Panc1 (cell line): ENCODE data around the gene SERPINA3. TPM values are rescaled to one million over a fixed set of nuclear protein-coding genes. Genes with fewer than 3 reads are reported as not detected.

Experiments
- ATAC-seq: fragments of 200-7000 bp; cut with Tn5 transposase; 2 replicates; pipeline ENCODE4 v1.9.1; 2020; ENCODE audit warnings: mild to moderate bottlenecking, moderate library complexity
- BruUV-seq: library from RNA; stranded (reverse); fragments of 400-500 nt; replicated peaks from 2 replicates; lab custom pipeline; 2021; lab: Mats Ljungman, UMichigan
- CTCF ChIA-PET: fragments of 300-600 bp; sonication (Branson Sonifier 250); formaldehyde crosslinking; loops from one replicate; lab custom pipeline; 2022; ENCODE audit warnings: antibody characterized with exemption; lab: Charles Lee
- POLR2A ChIA-PET: fragments of 300-600 bp; sonication (Branson Sonifier 250); formaldehyde crosslinking; loops from one replicate; lab custom pipeline; 2022; ENCODE audit warnings: antibody characterized with exemption; lab: Charles Lee
- DNase-seq: peaks from one replicate; pipeline ENCODE4 v3.0.0-alpha.2; 2010; ENCODE audit warnings: low read depth, low spot score
- H3K27ac ChIP-seq: 2 replicates; pipeline ENCODE4 v1.5.1; 2011; ENCODE audit warnings: mild to moderate bottlenecking, low read length, inconsistent platforms
- H3K27me3 ChIP-seq: fragments of 200-500 bp; sonication (Bioruptor generic); 2 replicates; pipeline ENCODE4 v1.6.0; 2014; ENCODE audit warnings: low read length, inconsistent platforms; ENCODE audit not compliant: control insufficient read depth, insufficient read depth
- H3K36me3 ChIP-seq: fragments of 200-500 bp; sonication (Bioruptor generic); 2 replicates; pipeline ENCODE4 v1.5.1; 2014; ENCODE audit warnings: inconsistent platforms, mild to moderate bottlenecking, low read length, moderate library complexity; ENCODE audit not compliant: control insufficient read depth, insufficient read depth
- H3K4me1 ChIP-seq: 2 replicates; pipeline ENCODE4 v1.5.1; 2011; ENCODE audit warnings: inconsistent platforms, mild to moderate bottlenecking, low read length, moderate library complexity; ENCODE audit not compliant: control insufficient read depth, insufficient read depth
- H3K4me3 ChIP-seq, 2 experiments: 2 replicates each; pipeline ENCODE4 v1.5.1; 2011 to 2012; ENCODE audit warnings: low read depth in 2 of 2, low read length in 2 of 2, mild to moderate bottlenecking in 2 of 2, inconsistent platforms in 1 of 2, moderate library complexity in 1 of 2
- H3K9me3 ChIP-seq: fragments of 200-500 bp; sonication (Bioruptor generic); 2 replicates; pipeline ENCODE4 v1.5.1; 2014; ENCODE audit warnings: low read depth, mild to moderate bottlenecking, inconsistent platforms, low read length, moderate library complexity; ENCODE audit not compliant: control insufficient read depth, insufficient read depth
- CTCF ChIP-seq: fragments of 450-650 bp; IDR thresholded peaks from 2 replicates; pipeline ENCODE4 v1.5.1; 2017; ENCODE audit warnings: mild to moderate bottlenecking
- POLR2AphosphoS5 ChIP-seq: IDR thresholded peaks from 2 replicates; pipeline ENCODE4 v1.6.1; 2012; ENCODE audit warnings: mild to moderate bottlenecking, low read depth, low read length, moderate library complexity
- REST ChIP-seq, 2 experiments: IDR thresholded peaks; 2 replicates each; pipeline ENCODE4 v1.6.1; 2011 to 2012; ENCODE audit warnings: low read depth in 2 of 2, control low read depth in 1 of 2, low read length in 1 of 2, mild to moderate bottlenecking in 1 of 2, moderate library complexity in 1 of 2; ENCODE audit not compliant: insufficient read depth in 1 of 2
- SIN3A ChIP-seq: IDR thresholded peaks from 2 replicates; pipeline ENCODE4 v1.6.1; 2012; ENCODE audit warnings: low read depth, mild to moderate bottlenecking, low read length, moderate library complexity, borderline replicate concordance; ENCODE audit not compliant: insufficient read depth
- TCF7L2 ChIP-seq: IDR thresholded peaks from 2 replicates; pipeline ENCODE4 v1.6.1; 2011; ENCODE audit warnings: mild to moderate bottlenecking, low read depth, low read length, inconsistent platforms
- in situ Hi-C: cut with HindIII; loops from 2 replicates; pipeline ENCODE4 v1.10.0; 2016; ENCODE audit warnings: low sequenced_read_pairs, low pct_unique_long_range_greater_than_20kb
- intact Hi-C: fragments of 100-400 bp; cut with micrococcal nuclease; formaldehyde crosslinking; loops from one replicate; pipeline ENCODE4 v1.10.0; 2022; ENCODE audit not compliant: unreplicated experiment
- total RNA-seq: library from RNA; stranded (reverse); gene quantifications from one replicate; pipeline ENCODE4 v1.2.1, GENCODE V29; 2021; ENCODE audit not compliant: unreplicated experiment

Gene SERPINA3
- total RNA-seq, 1 experiment from 2014 or later, result 5.7 TPM

- in situ Hi-C loops (no loop called here), intact Hi-C loops (no loop called here)
- ATAC-seq (no peak), DNase-seq (no peak)
- CTCF ChIA-PET, result no interaction called here
- no TSS peak for BruUV-seq
- POLR2A ChIA-PET, result no interaction called here
- no peaks in the 10 kb centered on the region for H3K4me1 ChIP-seq
- H3K36me3 ChIP-seq, result no peaks in the 10 kb centered on the region
- no peak overlapping the region for H3K4me3 ChIP-seq
- no peak overlapping the region for H3K27ac ChIP-seq
- H3K27me3 ChIP-seq, result no peaks in the 10 kb centered on the region
- no peak for TF ChIP-seq POLR2AphosphoS5
- no peak for TF ChIP-seq TCF7L2
- no peak for TF ChIP-seq CTCF
- TF ChIP-seq REST (IDR thresholded peaks at IDR 0.05; ENCODE audit: insufficient read depth in 1 of 2, low read depth in 2 of 2, low read length in 1 of 2), result no peak
- TF ChIP-seq SIN3A, result no peak
- no peaks in the 10 kb centered on the region for H3K9me3 ChIP-seq
Observed at GRCh38 chr14:94625353-94625635, 13.1 kb downstream of the SERPINA3 start.

- Histone ChIP-seq H3K36me3 (no peaks in the 10 kb centered on the region), H3K9me3 (no peaks in the 10 kb centered on the region), H3K4me3 (no peak overlapping the region), H3K27me3 (no peaks in the 10 kb centered on the region), H3K27ac (no peak overlapping the region), H3K4me1 (no peaks in the 10 kb centered on the region)
- no peak for TF ChIP-seq TCF7L2
- no peak for TF ChIP-seq POLR2AphosphoS5
- no peak for TF ChIP-seq REST (IDR thresholded peaks at IDR 0.05; ENCODE audit: insufficient read depth in 1 of 2, low read depth in 2 of 2, low read length in 1 of 2)
- TF ChIP-seq SIN3A, result no peak
- TF ChIP-seq CTCF, result no peak
- CTCF ChIA-PET, result no interaction called here
- ATAC-seq (no peak), DNase-seq (no peak)
- no TSS peak for BruUV-seq
- intact Hi-C loops (no loop called here), in situ Hi-C loops (no loop called here)
- POLR2A ChIA-PET, result interaction anchor here (0.5 kb wide), 1 partner anchor 17 kb away, joined by 3 read pairs; no protein-coding TSS in a partner anchor
Observed at GRCh38 chr14:94628578-94628977, 16.4 kb downstream of the SERPINA3 start.
